ENCODE data around the gene SLC25A14. TPM values are rescaled to one million over a fixed set of nuclear protein-coding genes. Genes with fewer than 3 reads are reported as not detected.
"Not testable (repeated sequence)": the region's sequence is repeated elsewhere in the genome, so short reads cannot be mapped to it uniquely, and the experiment has no call there.

SLC25A14 gene
- total RNA-seq, 1 donor from 2014 or later = 17.4 TPM

- TF ChIP-seq EZH2 (IDR thresholded peaks at IDR 0.05; ENCODE audit: insufficient read depth, low read length) (no peak), CTCF (IDR thresholded peaks at IDR 0.05; ENCODE audit: insufficient read depth, low read depth, low read length) (no peak)
- Mint-ChIP-seq H3K4me1 (ENCODE audit: low read depth, unreplicated experiment) (peaks cover 3% of the 10 kb centered on the region), H3K4me3 (ENCODE audit: unreplicated experiment) (no peak overlapping the region), H3K36me3 (ENCODE audit: low read depth, unreplicated experiment) (no peaks in the 10 kb centered on the region), H3K27ac (ENCODE audit: unreplicated experiment) (no peak overlapping the region), H3K27me3 (ENCODE audit: low read depth, unreplicated experiment) (no peaks in the 10 kb centered on the region), H3K9me3 (ENCODE audit: unreplicated experiment) (no peaks in the 10 kb centered on the region)
- no peaks in the 10 kb centered on the region for H3K36me3 ChIP-seq (ENCODE audit: insufficient read depth, low read length)
- H3K4me1 ChIP-seq (ENCODE audit: insufficient read depth, low read length) = no peaks in the 10 kb centered on the region
- H2AFZ ChIP-seq (ENCODE audit: low read depth, low read length) = no peak overlapping the region
- no peaks in the 10 kb centered on the region for H3K9me3 ChIP-seq (ENCODE audit: insufficient read depth, low read depth, low read length)
- no peak overlapping the region for H3K9ac ChIP-seq (ENCODE audit: low read length)
- no peaks in the 10 kb centered on the region for H3K79me2 ChIP-seq (ENCODE audit: insufficient read depth, low read length)
- H3K27ac ChIP-seq (ENCODE audit: low read depth, low read length) = no peak overlapping the region
- no peaks in the 10 kb centered on the region for H4K20me1 ChIP-seq (ENCODE audit: insufficient read depth, low read length)
- no peak for FAIRE-seq
- no peak overlapping the region for H3K4me3 ChIP-seq (ENCODE audit: insufficient read depth, low read depth, low read length)
- no peaks in the 10 kb centered on the region for H3K27me3 ChIP-seq (ENCODE audit: insufficient read depth, low read length)
- no peak for DNase-seq (ENCODE audit: low read depth)
- no peak overlapping the region for H3K4me2 ChIP-seq (ENCODE audit: low read length)
Observed at GRCh38 chrX:130304587-130305368, 34.9 kb upstream of the SLC25A14 start.

- not testable (repeated sequence) for H3K27ac ChIP-seq (ENCODE audit: low read depth, low read length)
Observed at GRCh38 chrX:130319886-130320285, 19.8 kb upstream of the SLC25A14 start.

GRCh38 chrX:130321550-130321949, 18.2 kb upstream of the SLC25A14 start:
- H3K4me3 ChIP-seq (ENCODE audit: insufficient read depth, low read depth, low read length) = no peak overlapping the region

More at GRCh38 chrX:130319886-130320285, 19.8 kb upstream of the SLC25A14 start:
- not testable (repeated sequence) for H3K9me3 Mint-ChIP-seq (ENCODE audit: unreplicated experiment); H3K4me3 ChIP-seq (ENCODE audit: insufficient read depth, low read depth, low read length); H2AFZ ChIP-seq (ENCODE audit: low read depth, low read length); H3K4me1 ChIP-seq (ENCODE audit: insufficient read depth, low read length); H3K27me3 Mint-ChIP-seq (ENCODE audit: low read depth, unreplicated experiment); H3K36me3 ChIP-seq (ENCODE audit: insufficient read depth, low read length); H3K4me3 Mint-ChIP-seq (ENCODE audit: unreplicated experiment); H3K27ac Mint-ChIP-seq (ENCODE audit: unreplicated experiment); DNase-seq (ENCODE audit: low read depth); H3K4me2 ChIP-seq (ENCODE audit: low read length); H3K36me3 Mint-ChIP-seq (ENCODE audit: low read depth, unreplicated experiment); H3K9ac ChIP-seq (ENCODE audit: low read length); H4K20me1 ChIP-seq (ENCODE audit: insufficient read depth, low read length); H3K4me1 Mint-ChIP-seq (ENCODE audit: low read depth, unreplicated experiment); H3K79me2 ChIP-seq (ENCODE audit: insufficient read depth, low read length); FAIRE-seq; H3K9me3 ChIP-seq (ENCODE audit: insufficient read depth, low read depth, low read length); H3K27me3 ChIP-seq (ENCODE audit: insufficient read depth, low read length)

More at GRCh38 chrX:130321550-130321949, 18.2 kb upstream of the SLC25A14 start:
- FAIRE-seq (no peak), DNase-seq (ENCODE audit: low read depth) (no peak)
- no peaks in the 10 kb centered on the region for H3K4me1 ChIP-seq (ENCODE audit: insufficient read depth, low read length)
- H3K27ac ChIP-seq (ENCODE audit: low read depth, low read length) = no peak overlapping the region
- H3K79me2 ChIP-seq (ENCODE audit: insufficient read depth, low read length) = no peaks in the 10 kb centered on the region
- H3K4me2 ChIP-seq (ENCODE audit: low read length) = no peak overlapping the region
- H3K9me3 Mint-ChIP-seq (ENCODE audit: unreplicated experiment) = no peaks in the 10 kb centered on the region
- H3K27me3 ChIP-seq (ENCODE audit: insufficient read depth, low read length) = no peaks in the 10 kb centered on the region
- no peaks in the 10 kb centered on the region for H4K20me1 ChIP-seq (ENCODE audit: insufficient read depth, low read length)
- no peaks in the 10 kb centered on the region for H3K27me3 Mint-ChIP-seq (ENCODE audit: low read depth, unreplicated experiment)
- no peaks in the 10 kb centered on the region for H3K9me3 ChIP-seq (ENCODE audit: insufficient read depth, low read depth, low read length)
- no peak overlapping the region for H3K4me3 Mint-ChIP-seq (ENCODE audit: unreplicated experiment)
- H2AFZ ChIP-seq (ENCODE audit: low read depth, low read length) = no peak overlapping the region
- H3K36me3 ChIP-seq (ENCODE audit: insufficient read depth, low read length) = no peaks in the 10 kb centered on the region
- H3K36me3 Mint-ChIP-seq (ENCODE audit: low read depth, unreplicated experiment) = no peaks in the 10 kb centered on the region
- no peaks in the 10 kb centered on the region for H3K4me1 Mint-ChIP-seq (ENCODE audit: low read depth, unreplicated experiment)
- no peak overlapping the region for H3K9ac ChIP-seq (ENCODE audit: low read length)
- no peak overlapping the region for H3K27ac Mint-ChIP-seq (ENCODE audit: unreplicated experiment)
- TF ChIP-seq CTCF (IDR thresholded peaks at IDR 0.05; ENCODE audit: insufficient read depth, low read depth, low read length) = no peak
- no peak for TF ChIP-seq EZH2 (IDR thresholded peaks at IDR 0.05; ENCODE audit: insufficient read depth, low read length)

All from astrocyte (in vitro differentiated cells and primary cell).